ENCODE results near the gene ENTPD2. TPM values are rescaled to one million over a fixed set of nuclear protein-coding genes. Genes with fewer than 3 reads are reported as not detected.
"Not testable (repeated sequence)": the region's sequence is repeated elsewhere in the genome, so short reads cannot be mapped to it uniquely, and the experiment has no call there.

ENTPD2 gene
- total RNA-seq, 1 donor from 2014 or later, result 5.2 TPM

GRCh38 chr9:137037483-137037882 lies 16.4 kb downstream of the ENTPD2 start:
- H3K27me3 ChIP-seq (ENCODE audit: control insufficient read depth in 3 of 3, insufficient read depth in 3 of 3, low read length in 3 of 3), result peaks cover 4 to 16% (median 5%) of the 10 kb centered on the region in 3 donors
- H3K4me1 ChIP-seq (ENCODE audit: control insufficient read depth in 3 of 3, insufficient read depth in 3 of 3, low read length in 3 of 3), result peaks cover 12 to 15% (median 14%) of the 10 kb centered on the region in 3 donors
- H3K4me3 ChIP-seq (ENCODE audit: low read length in 3 of 3), result no peak overlapping the region
- peaks cover 0 to 12% (median 6%) of the 10 kb centered on the region in 3 donors for H3K36me3 ChIP-seq (ENCODE audit: control insufficient read depth in 3 of 3, insufficient read depth in 3 of 3, low read length in 3 of 3)
- H3K9ac ChIP-seq (ENCODE audit: low read depth in 1 of 3, low read length in 3 of 3), result no peak overlapping the region
- no peaks in the 10 kb centered on the region for H3K9me3 ChIP-seq (ENCODE audit: control insufficient read depth in 3 of 3, low read length in 3 of 3)
- H3K27ac ChIP-seq (ENCODE audit: low read depth, low read length), result no peak overlapping the region

GRCh38 chr9:137037035-137037434 lies 16.8 kb downstream of the ENTPD2 start:
- Histone ChIP-seq H3K4me1 (ENCODE audit: control insufficient read depth in 3 of 3, insufficient read depth in 3 of 3, low read length in 3 of 3) (peaks cover 12 to 15% (median 14%) of the 10 kb centered on the region in 3 donors), H3K4me3 (ENCODE audit: low read length in 3 of 3) (no peak overlapping the region), H3K27me3 (ENCODE audit: control insufficient read depth in 3 of 3, insufficient read depth in 3 of 3, low read length in 3 of 3) (peaks cover 4 to 16% (median 5%) of the 10 kb centered on the region in 3 donors), H3K9ac (ENCODE audit: low read depth in 1 of 3, low read length in 3 of 3) (no peak overlapping the region), H3K36me3 (ENCODE audit: control insufficient read depth in 3 of 3, insufficient read depth in 3 of 3, low read length in 3 of 3) (peaks cover 0 to 12% (median 6%) of the 10 kb centered on the region in 3 donors), H3K9me3 (ENCODE audit: control insufficient read depth in 3 of 3, low read length in 3 of 3) (no peaks in the 10 kb centered on the region), H3K27ac (ENCODE audit: low read depth, low read length) (no peak overlapping the region)

- Histone ChIP-seq H3K4me3 (ENCODE audit: low read length in 3 of 3) (no peak overlapping the region), H3K9ac (ENCODE audit: low read depth in 1 of 3, low read length in 3 of 3) (no peak overlapping the region), H3K9me3 (ENCODE audit: control insufficient read depth in 3 of 3, low read length in 3 of 3) (no peaks in the 10 kb centered on the region)
Observed at GRCh38 chr9:137035937-137036336, 17.9 kb downstream of the ENTPD2 start.

GRCh38 chr9:137035507-137035834 lies 18.4 kb downstream of the ENTPD2 start:
- H3K27ac ChIP-seq (ENCODE audit: low read depth, low read length), result no peak overlapping the region
- peaks cover 4 to 16% (median 5%) of the 10 kb centered on the region in 3 donors for H3K27me3 ChIP-seq (ENCODE audit: control insufficient read depth in 3 of 3, insufficient read depth in 3 of 3, low read length in 3 of 3)
- no peaks in the 10 kb centered on the region for H3K9me3 ChIP-seq (ENCODE audit: control insufficient read depth in 3 of 3, low read length in 3 of 3)
- H3K36me3 ChIP-seq (ENCODE audit: control insufficient read depth in 3 of 3, insufficient read depth in 3 of 3, low read length in 3 of 3), result peaks cover 0 to 12% (median 6%) of the 10 kb centered on the region in 3 donors
- peak overlapping the region in 1 of 3 donors; percentile 54 for H3K9ac ChIP-seq (ENCODE audit: low read depth in 1 of 3, low read length in 3 of 3)
- H3K4me1 ChIP-seq (ENCODE audit: control insufficient read depth in 3 of 3, insufficient read depth in 3 of 3, low read length in 3 of 3), result peaks cover 11 to 18% (median 12%) of the 10 kb centered on the region in 3 donors
- H3K4me3 ChIP-seq (ENCODE audit: low read length in 3 of 3), result no peak overlapping the region

More at GRCh38 chr9:137035937-137036336, 17.9 kb downstream of the ENTPD2 start:
- Histone ChIP-seq H3K36me3 (ENCODE audit: control insufficient read depth in 3 of 3, insufficient read depth in 3 of 3, low read length in 3 of 3) (peaks cover 0 to 12% (median 6%) of the 10 kb centered on the region in 3 donors), H3K27ac (ENCODE audit: low read depth, low read length) (no peak overlapping the region), H3K27me3 (ENCODE audit: control insufficient read depth in 3 of 3, insufficient read depth in 3 of 3, low read length in 3 of 3) (peaks cover 4 to 16% (median 5%) of the 10 kb centered on the region in 3 donors), H3K4me1 (ENCODE audit: control insufficient read depth in 3 of 3, insufficient read depth in 3 of 3, low read length in 3 of 3) (peaks cover 11 to 18% (median 12%) of the 10 kb centered on the region in 3 donors)

GRCh38 chr9:137034709-137035506 lies 19.0 kb downstream of the ENTPD2 start:
- Histone ChIP-seq H3K4me1 (ENCODE audit: control insufficient read depth in 3 of 3, insufficient read depth in 3 of 3, low read length in 3 of 3) (peaks cover 11 to 20% (median 12%) of the 10 kb centered on the region in 3 donors), H3K4me3 (ENCODE audit: low read length in 3 of 3) (no peak overlapping the region), H3K27ac (ENCODE audit: low read depth, low read length) (no peak overlapping the region)

GRCh38 chr9:137034039-137034708 lies 19.7 kb downstream of the ENTPD2 start:
- Histone ChIP-seq H3K27ac (ENCODE audit: low read depth, low read length) (no peak overlapping the region), H3K4me3 (ENCODE audit: low read length in 3 of 3) (no peak overlapping the region), H3K27me3 (ENCODE audit: control insufficient read depth in 3 of 3, insufficient read depth in 3 of 3, low read length in 3 of 3) (peaks cover 4 to 16% (median 5%) of the 10 kb centered on the region in 3 donors), H3K4me1 (ENCODE audit: control insufficient read depth in 3 of 3, insufficient read depth in 3 of 3, low read length in 3 of 3) (peaks cover 14 to 27% (median 15%) of the 10 kb centered on the region in 3 donors), H3K9ac (ENCODE audit: low read depth in 1 of 3, low read length in 3 of 3) (no peak overlapping the region), H3K36me3 (ENCODE audit: control insufficient read depth in 3 of 3, insufficient read depth in 3 of 3, low read length in 3 of 3) (peaks cover 0 to 2% (median 2%) of the 10 kb centered on the region in 3 donors), H3K9me3 (ENCODE audit: control insufficient read depth in 3 of 3, low read length in 3 of 3) (no peaks in the 10 kb centered on the region)

More at GRCh38 chr9:137034709-137035506, 19.0 kb downstream of the ENTPD2 start:
- Histone ChIP-seq H3K27me3 (ENCODE audit: control insufficient read depth in 3 of 3, insufficient read depth in 3 of 3, low read length in 3 of 3) (peaks cover 4 to 16% (median 5%) of the 10 kb centered on the region in 3 donors), H3K9ac (ENCODE audit: low read depth in 1 of 3, low read length in 3 of 3) (peak overlapping the region in 1 of 3 donors; percentile 54), H3K9me3 (ENCODE audit: control insufficient read depth in 3 of 3, low read length in 3 of 3) (no peaks in the 10 kb centered on the region), H3K36me3 (ENCODE audit: control insufficient read depth in 3 of 3, insufficient read depth in 3 of 3, low read length in 3 of 3) (peaks cover 0 to 9% (median 5%) of the 10 kb centered on the region in 3 donors)

GRCh38 chr9:137033481-137033880 lies 20.4 kb downstream of the ENTPD2 start:
- Histone ChIP-seq H3K27me3 (ENCODE audit: control insufficient read depth in 3 of 3, insufficient read depth in 3 of 3, low read length in 3 of 3) (peaks cover 4 to 16% (median 5%) of the 10 kb centered on the region in 3 donors), H3K4me1 (ENCODE audit: control insufficient read depth in 3 of 3, insufficient read depth in 3 of 3, low read length in 3 of 3) (peaks cover 21 to 34% (median 22%) of the 10 kb centered on the region in 3 donors)
- H3K4me3 ChIP-seq (ENCODE audit: low read length in 3 of 3); H3K27ac ChIP-seq (ENCODE audit: low read depth, low read length); H3K36me3 ChIP-seq (ENCODE audit: control insufficient read depth in 3 of 3, insufficient read depth in 3 of 3, low read length in 3 of 3); H3K9ac ChIP-seq (ENCODE audit: low read depth in 1 of 3, low read length in 3 of 3); H3K9me3 ChIP-seq (ENCODE audit: control insufficient read depth in 3 of 3, low read length in 3 of 3): not testable (repeated sequence)

GRCh38 chr9:137032858-137033257 lies 21.0 kb downstream of the ENTPD2 start:
- H3K27ac ChIP-seq (ENCODE audit: low read depth, low read length), result no peak overlapping the region
- no peak overlapping the region for H3K9ac ChIP-seq (ENCODE audit: low read depth in 1 of 3, low read length in 3 of 3)
- peaks cover 22 to 36% (median 24%) of the 10 kb centered on the region in 3 donors for H3K4me1 ChIP-seq (ENCODE audit: control insufficient read depth in 3 of 3, insufficient read depth in 3 of 3, low read length in 3 of 3)
- no peaks in the 10 kb centered on the region for H3K9me3 ChIP-seq (ENCODE audit: control insufficient read depth in 3 of 3, low read length in 3 of 3)
- no peaks in the 10 kb centered on the region for H3K36me3 ChIP-seq (ENCODE audit: control insufficient read depth in 3 of 3, insufficient read depth in 3 of 3, low read length in 3 of 3)
- no peak overlapping the region for H3K4me3 ChIP-seq (ENCODE audit: low read length in 3 of 3)
- H3K27me3 ChIP-seq (ENCODE audit: control insufficient read depth in 3 of 3, insufficient read depth in 3 of 3, low read length in 3 of 3), result peaks cover 4 to 16% (median 5%) of the 10 kb centered on the region in 3 donors

- no peaks in the 10 kb centered on the region for H3K9me3 ChIP-seq (ENCODE audit: control insufficient read depth in 3 of 3, low read length in 3 of 3)
- no peak within 1 kb of the TSS for H3K9ac ChIP-seq (ENCODE audit: low read depth in 1 of 3, low read length in 3 of 3)
- no peak within 1 kb of the TSS for H3K27ac ChIP-seq (ENCODE audit: low read depth, low read length)
- no peak within 1 kb of the TSS for H3K4me3 ChIP-seq (ENCODE audit: low read length in 3 of 3)
- no peaks in the 10 kb centered on the region for H3K36me3 ChIP-seq (ENCODE audit: control insufficient read depth in 3 of 3, insufficient read depth in 3 of 3, low read length in 3 of 3)
- H3K27me3 ChIP-seq (ENCODE audit: control insufficient read depth in 3 of 3, insufficient read depth in 3 of 3, low read length in 3 of 3), result peaks cover 4 to 16% (median 5%) of the 10 kb centered on the region in 3 donors
- peaks cover 27 to 42% (median 29%) of the 10 kb centered on the region in 3 donors for H3K4me1 ChIP-seq (ENCODE audit: control insufficient read depth in 3 of 3, insufficient read depth in 3 of 3, low read length in 3 of 3)
Observed at GRCh38 chr9:137031904-137032640, 21.8 kb downstream of the ENTPD2 start, which contains the start of gene FUT7. FUT7 (minus strand) TSS chr9:137032088; CDS start chr9:137031991, 97 bp downstream.

All from skeletal muscle tissue (tissue), 4 donors.